ENCODE measurements around the gene WSCD2. TPM values are rescaled to one million over a fixed set of nuclear protein-coding genes. Genes with fewer than 3 reads are reported as not detected.

WSCD2 gene
- total RNA-seq, 4 donors from 2014 or later, result 0.13 to 4.6 (median 0.29) TPM

DNA sequence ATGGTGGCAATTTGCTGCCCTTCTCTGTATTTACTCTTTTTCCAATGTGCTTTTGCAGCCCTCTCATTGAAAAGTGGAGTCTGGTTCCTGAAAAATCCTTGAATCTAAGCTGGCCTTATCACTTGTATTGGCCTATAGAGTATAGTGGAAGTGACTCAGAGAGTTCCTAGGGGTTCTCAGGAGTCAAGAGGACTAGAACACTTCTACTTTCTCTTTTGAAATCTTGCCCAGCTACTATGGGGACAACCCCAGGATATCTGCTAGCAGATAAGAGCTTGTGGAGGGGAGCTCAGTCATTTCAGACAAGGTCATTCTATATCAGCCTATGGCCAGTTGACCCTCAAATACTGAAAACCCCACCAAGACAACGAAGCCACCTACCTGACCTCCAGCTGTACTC is 26.7 kb upstream of the WSCD2 start:
- Histone ChIP-seq H3K27ac (no peak overlapping the region), H3K27me3 (peaks cover 19% of the 10 kb centered on the region), H3K4me1 (no peaks in the 10 kb centered on the region), H3K36me3 (no peaks in the 10 kb centered on the region), H3K9me3 (no peaks in the 10 kb centered on the region), H3K4me3 (no peak overlapping the region)
- TF ChIP-seq, protein P1, sequence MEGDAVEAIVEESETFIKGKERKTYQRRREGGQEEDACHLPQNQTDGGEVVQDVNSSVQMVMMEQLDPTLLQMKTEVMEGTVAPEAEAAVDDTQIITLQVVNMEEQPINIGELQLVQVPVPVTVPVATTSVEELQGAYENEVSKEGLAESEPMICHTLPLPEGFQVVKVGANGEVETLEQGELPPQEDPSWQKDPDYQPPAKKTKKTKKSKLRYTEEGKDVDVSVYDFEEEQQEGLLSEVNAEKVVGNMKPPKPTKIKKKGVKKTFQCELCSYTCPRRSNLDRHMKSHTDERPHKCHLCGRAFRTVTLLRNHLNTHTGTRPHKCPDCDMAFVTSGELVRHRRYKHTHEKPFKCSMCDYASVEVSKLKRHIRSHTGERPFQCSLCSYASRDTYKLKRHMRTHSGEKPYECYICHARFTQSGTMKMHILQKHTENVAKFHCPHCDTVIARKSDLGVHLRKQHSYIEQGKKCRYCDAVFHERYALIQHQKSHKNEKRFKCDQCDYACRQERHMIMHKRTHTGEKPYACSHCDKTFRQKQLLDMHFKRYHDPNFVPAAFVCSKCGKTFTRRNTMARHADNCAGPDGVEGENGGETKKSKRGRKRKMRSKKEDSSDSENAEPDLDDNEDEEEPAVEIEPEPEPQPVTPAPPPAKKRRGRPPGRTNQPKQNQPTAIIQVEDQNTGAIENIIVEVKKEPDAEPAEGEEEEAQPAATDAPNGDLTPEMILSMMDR (IDR thresholded peaks at IDR 0.05), result no peak
- TF ChIP-seq POLR2AphosphoS5 (IDR thresholded peaks at IDR 0.05) (no peak), EP300 (IDR thresholded peaks at IDR 0.05) (no peak), POLR2A (IDR thresholded peaks at IDR 0.05) (no peak)
- WGBS, result 57% methylated on average over 1 of the region's 1 CpG
- peak in 1 of 2 donors; percentile 23 for DNase-seq (ENCODE audit: low spot score in 2 of 2)

DNA sequence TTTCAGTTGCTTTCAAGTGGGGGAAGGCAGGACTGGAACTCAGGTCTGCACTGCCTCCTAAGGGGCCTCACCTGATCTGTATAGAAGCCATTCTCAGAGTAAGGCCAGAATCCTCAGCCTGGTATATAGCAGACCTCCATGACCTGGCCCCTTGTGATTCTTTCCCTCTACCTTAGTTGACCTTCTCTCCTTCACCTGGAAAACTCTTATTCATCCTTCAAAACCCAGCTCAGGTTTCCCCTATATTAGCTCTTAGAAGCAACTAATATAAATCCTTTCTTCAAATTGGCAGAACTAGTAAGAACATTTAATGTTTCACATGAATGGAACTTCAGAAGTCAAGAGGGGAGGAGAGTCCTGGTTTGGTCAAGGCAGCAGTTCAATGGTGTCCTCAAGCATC is 26.0 kb upstream of the WSCD2 start:
- Histone ChIP-seq H3K36me3 (no peaks in the 10 kb centered on the region), H3K4me1 (no peaks in the 10 kb centered on the region), H3K4me3 (no peak overlapping the region), H3K27me3 (peaks cover 19% of the 10 kb centered on the region), H3K27ac (no peak overlapping the region), H3K9me3 (no peaks in the 10 kb centered on the region)
- TF ChIP-seq POLR2A (IDR thresholded peaks at IDR 0.05) (no peak), POLR2AphosphoS5 (IDR thresholded peaks at IDR 0.05) (no peak), EP300 (IDR thresholded peaks at IDR 0.05) (no peak)
- TF ChIP-seq, protein P1 (IDR thresholded peaks at IDR 0.05), result no peak
- peak in 1 of 2 donors; percentile 4 for DNase-seq (ENCODE audit: low spot score in 2 of 2)

DNA sequence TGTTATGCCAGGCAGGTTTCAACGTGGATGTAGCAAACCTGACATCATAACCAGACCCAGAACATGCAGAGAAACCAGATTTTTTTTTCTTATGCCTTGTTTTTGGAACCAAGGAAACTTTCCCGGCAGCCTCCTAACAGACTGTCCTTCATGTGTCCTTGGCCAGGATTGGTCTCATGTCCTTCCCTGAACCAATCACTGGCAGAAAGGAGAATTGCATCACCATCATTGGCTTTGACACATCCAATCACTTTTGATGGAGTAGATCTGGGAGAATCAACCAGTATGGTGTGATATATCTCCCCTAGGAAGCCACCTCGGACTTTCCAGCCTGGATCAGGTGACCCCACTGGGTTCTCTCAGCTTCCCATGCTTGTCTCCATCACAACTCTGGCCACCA is 25.6 kb upstream of the WSCD2 start:
- Histone ChIP-seq H3K36me3 (no peaks in the 10 kb centered on the region), H3K4me1 (no peaks in the 10 kb centered on the region), H3K27me3 (peaks cover 19% of the 10 kb centered on the region), H3K4me3 (no peak overlapping the region), H3K9me3 (no peaks in the 10 kb centered on the region), H3K27ac (no peak overlapping the region)
- no peak for DNase-seq (ENCODE audit: low spot score in 2 of 2)
- TF ChIP-seq EP300 (IDR thresholded peaks at IDR 0.05) (no peak), POLR2AphosphoS5 (IDR thresholded peaks at IDR 0.05) (no peak), POLR2A (IDR thresholded peaks at IDR 0.05) (no peak)
- TF ChIP-seq, protein P1 (IDR thresholded peaks at IDR 0.05), result no peak
- 78% methylated on average over 3 of the region's 3 CpGs for WGBS

DNA sequence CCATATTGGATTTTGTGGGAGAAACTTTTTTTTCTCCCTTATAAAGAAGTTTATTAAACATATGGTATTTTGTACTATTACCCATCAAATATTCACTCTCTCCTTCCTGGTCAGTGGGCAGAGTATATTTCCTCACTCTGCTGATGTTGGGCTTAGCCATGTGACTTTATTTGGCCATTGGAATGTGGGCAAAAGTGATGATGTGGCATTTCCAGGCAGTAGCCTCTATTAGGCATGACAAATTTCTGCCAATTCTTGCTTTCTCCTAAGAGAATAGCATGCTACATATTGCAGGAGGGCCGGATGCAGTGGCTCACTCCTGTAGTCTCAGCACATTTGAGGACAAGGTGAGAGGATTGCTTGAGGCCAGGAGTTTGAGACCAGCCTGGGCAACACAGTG is 24.4 kb upstream of the WSCD2 start:
- Histone ChIP-seq H3K9me3 (no peaks in the 10 kb centered on the region), H3K4me3 (no peak overlapping the region), H3K27ac (no peak overlapping the region), H3K27me3 (peaks cover 17% of the 10 kb centered on the region), H3K4me1 (no peaks in the 10 kb centered on the region), H3K36me3 (no peaks in the 10 kb centered on the region)
- 88% methylated on average over 1 of the region's 1 CpG for WGBS
- no peak for DNase-seq (ENCODE audit: low spot score in 2 of 2)
- TF ChIP-seq POLR2AphosphoS5 (IDR thresholded peaks at IDR 0.05) (no peak), POLR2A (IDR thresholded peaks at IDR 0.05) (no peak), EP300 (IDR thresholded peaks at IDR 0.05) (no peak)
- TF ChIP-seq, protein P1 (IDR thresholded peaks at IDR 0.05), result no peak

DNA sequence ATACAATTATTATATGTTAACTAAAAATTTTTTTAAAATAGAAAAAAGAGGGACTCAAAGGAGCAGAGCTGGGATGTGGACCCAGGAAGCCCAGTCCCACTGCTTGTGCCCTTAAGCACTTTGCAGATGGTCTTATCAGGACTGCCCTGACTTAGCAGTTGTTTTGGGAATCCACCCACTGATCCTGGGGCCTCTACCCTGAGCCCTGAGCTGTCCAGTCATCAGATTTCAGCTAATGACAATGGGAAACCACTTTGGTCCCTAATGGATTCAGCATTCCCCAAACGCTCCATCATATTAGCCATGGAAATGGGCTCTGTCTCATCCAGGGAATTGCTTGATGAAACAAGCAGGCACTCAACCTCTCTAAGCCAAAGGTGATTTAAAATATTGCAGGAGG is 22.5 kb upstream of the WSCD2 start:
- Histone ChIP-seq H3K9me3 (no peaks in the 10 kb centered on the region), H3K36me3 (no peaks in the 10 kb centered on the region), H3K4me1 (no peaks in the 10 kb centered on the region), H3K27me3 (peaks cover 5% of the 10 kb centered on the region), H3K4me3 (no peak overlapping the region), H3K27ac (no peak overlapping the region)
- TF ChIP-seq, protein P1 (IDR thresholded peaks at IDR 0.05), result no peak
- TF ChIP-seq EP300 (IDR thresholded peaks at IDR 0.05), result no peak
- TF ChIP-seq POLR2AphosphoS5 (IDR thresholded peaks at IDR 0.05), result no peak
- TF ChIP-seq POLR2A (IDR thresholded peaks at IDR 0.05), result no peak
- DNase-seq (ENCODE audit: low spot score in 2 of 2), result peak in 1 of 2 donors; percentile 31
- 82% methylated on average over 1 of the region's 1 CpG for WGBS
